ENCODE data around the gene LPP.

Gene LPP

GRCh38 chr3:188720636-188721035 is 566.7 kb downstream of the LPP start:
- no peak for TF ChIP-seq ZFX (IDR thresholded peaks at IDR 0.05; ENCODE audit: borderline replicate concordance)
- TF ChIP-seq CTCF (IDR thresholded peaks at IDR 0.05) = no peak
- no peak overlapping the region for H3K27ac ChIP-seq

- no peak overlapping the region for H3K27ac ChIP-seq
Observed at GRCh38 chr3:188721312-188721711, 567.4 kb downstream of the LPP start.

GRCh38 chr3:188721990-188722389 is 568.0 kb downstream of the LPP start:
- no peak for TF ChIP-seq CTCF (IDR thresholded peaks at IDR 0.05)
- TF ChIP-seq ZFX (IDR thresholded peaks at IDR 0.05; ENCODE audit: borderline replicate concordance) = no peak
- H3K27ac ChIP-seq = no peak overlapping the region

More at GRCh38 chr3:188721312-188721711, 567.4 kb downstream of the LPP start:
- no peak for TF ChIP-seq ZFX (IDR thresholded peaks at IDR 0.05; ENCODE audit: borderline replicate concordance)
- TF ChIP-seq CTCF (IDR thresholded peaks at IDR 0.05) = no peak

DNA sequence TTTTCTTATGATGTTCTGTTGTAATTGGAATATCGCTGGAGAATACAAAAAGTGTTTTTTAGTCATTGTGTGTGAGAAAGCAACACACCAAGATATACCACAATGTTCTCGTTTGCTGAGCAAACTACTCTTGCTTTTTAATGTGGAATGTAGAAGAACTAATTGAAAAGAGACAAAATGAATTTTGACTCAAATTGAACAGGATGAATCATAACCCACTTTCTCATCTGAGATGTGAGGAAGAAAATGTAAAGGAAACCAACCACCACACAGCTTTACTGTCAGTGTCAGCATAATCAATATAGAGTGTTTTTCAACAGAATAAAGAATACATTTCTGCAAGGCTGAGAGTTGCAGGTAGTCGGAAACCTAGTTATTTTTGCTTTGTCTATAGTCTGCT is 569.0 kb downstream of the LPP start:
- TF ChIP-seq ZFX (IDR thresholded peaks at IDR 0.05; ENCODE audit: borderline replicate concordance) = no peak
- no peak for TF ChIP-seq CTCF (IDR thresholded peaks at IDR 0.05)
- no peak overlapping the region for H3K27ac ChIP-seq

DNA sequence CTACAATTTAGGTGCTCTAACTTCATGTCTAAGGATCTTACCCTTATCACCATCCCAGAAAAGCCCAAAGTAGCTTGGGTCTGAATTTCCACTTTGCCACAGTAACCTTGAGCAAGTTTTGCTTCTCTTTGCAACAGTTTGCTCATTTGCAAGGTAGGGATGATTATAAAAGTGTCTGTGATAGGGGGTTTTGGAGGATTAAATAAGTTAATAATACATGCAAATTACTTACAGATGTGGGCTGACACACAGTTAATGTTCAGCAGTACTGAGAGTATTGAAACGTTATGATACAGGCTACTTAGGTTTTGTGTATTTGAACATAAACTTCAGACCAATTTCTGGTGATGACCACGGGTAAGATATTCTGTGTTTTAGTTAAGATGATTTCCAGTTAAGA is 573.1 kb downstream of the LPP start:
- no peak for TF ChIP-seq ZFX (IDR thresholded peaks at IDR 0.05; ENCODE audit: borderline replicate concordance)
- TF ChIP-seq CTCF (IDR thresholded peaks at IDR 0.05) = no peak
- H3K27ac ChIP-seq = no peak overlapping the region

- H3K27ac ChIP-seq = no peak overlapping the region
- TF ChIP-seq ZFX (IDR thresholded peaks at IDR 0.05; ENCODE audit: borderline replicate concordance) = no peak
- TF ChIP-seq CTCF (IDR thresholded peaks at IDR 0.05) = no peak
Observed at GRCh38 chr3:188728371-188728896, 574.5 kb downstream of the LPP start.

DNA sequence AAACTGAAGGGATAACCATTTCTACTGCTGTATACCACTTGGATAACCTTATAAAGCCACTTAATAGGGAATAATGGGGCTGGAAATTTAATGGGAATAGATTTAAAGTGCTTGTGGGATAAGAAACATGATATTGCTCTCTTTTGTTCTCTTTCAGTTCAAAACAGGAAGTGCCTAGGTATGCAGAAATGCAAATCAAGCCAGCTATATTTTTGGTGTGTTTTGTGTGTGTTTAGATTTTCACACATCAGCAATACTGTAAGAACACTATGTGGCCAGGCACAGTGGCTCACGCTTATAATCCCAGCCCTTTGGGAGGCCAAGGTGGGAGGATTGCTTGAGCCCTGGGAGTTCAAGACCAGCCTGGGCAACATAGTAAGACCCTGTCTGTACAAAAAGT is 575.5 kb downstream of the LPP start:
- no peak for TF ChIP-seq ZFX (IDR thresholded peaks at IDR 0.05; ENCODE audit: borderline replicate concordance)
- no peak for TF ChIP-seq CTCF (IDR thresholded peaks at IDR 0.05)
- no peak overlapping the region for H3K27ac ChIP-seq

Measured in 22Rv1 (cell line).